ENCODE measurements around the gene TSPAN14.

DNA sequence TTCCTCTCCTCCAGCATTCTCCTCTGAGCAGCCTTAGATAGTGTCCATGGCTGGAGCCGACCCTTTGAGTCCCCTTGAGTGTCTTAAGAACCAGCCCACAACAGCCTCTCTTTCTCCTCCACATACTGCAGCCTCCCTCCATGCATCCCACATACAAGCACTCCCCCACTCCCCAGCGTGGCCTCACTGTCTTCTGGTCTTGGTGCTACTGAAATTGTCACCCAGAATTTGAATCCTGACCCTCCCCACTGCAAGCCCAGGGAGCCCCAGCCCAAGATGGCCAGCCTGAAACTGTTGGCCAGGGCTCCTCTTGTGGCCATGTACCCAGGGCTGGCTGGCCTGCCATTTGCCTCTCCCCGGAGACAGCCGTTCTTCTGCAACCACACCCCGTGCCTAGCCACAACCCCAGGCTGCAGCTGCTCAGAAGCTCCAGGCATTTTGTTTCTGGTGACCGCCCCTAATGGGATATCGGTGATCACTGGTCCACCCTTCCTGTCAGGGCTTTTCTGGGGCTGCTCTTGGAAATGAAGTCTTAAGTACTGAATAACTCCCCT is 64.8 kb downstream of the TSPAN14 start:
- no peak for TF ChIP-seq POLR2AphosphoS5 (IDR thresholded peaks at IDR 0.05)
- TF ChIP-seq, protein P1, sequence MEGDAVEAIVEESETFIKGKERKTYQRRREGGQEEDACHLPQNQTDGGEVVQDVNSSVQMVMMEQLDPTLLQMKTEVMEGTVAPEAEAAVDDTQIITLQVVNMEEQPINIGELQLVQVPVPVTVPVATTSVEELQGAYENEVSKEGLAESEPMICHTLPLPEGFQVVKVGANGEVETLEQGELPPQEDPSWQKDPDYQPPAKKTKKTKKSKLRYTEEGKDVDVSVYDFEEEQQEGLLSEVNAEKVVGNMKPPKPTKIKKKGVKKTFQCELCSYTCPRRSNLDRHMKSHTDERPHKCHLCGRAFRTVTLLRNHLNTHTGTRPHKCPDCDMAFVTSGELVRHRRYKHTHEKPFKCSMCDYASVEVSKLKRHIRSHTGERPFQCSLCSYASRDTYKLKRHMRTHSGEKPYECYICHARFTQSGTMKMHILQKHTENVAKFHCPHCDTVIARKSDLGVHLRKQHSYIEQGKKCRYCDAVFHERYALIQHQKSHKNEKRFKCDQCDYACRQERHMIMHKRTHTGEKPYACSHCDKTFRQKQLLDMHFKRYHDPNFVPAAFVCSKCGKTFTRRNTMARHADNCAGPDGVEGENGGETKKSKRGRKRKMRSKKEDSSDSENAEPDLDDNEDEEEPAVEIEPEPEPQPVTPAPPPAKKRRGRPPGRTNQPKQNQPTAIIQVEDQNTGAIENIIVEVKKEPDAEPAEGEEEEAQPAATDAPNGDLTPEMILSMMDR (IDR thresholded peaks at IDR 0.05): no peak
- TF ChIP-seq POLR2A (IDR thresholded peaks at IDR 0.05): no peak
- no peak for TF ChIP-seq EP300 (IDR thresholded peaks at IDR 0.05; ENCODE audit: low read depth)
